SH-SY5Y (cell line): ENCODE data around the gene NAT8L.

ENCODE experiments used
- GATA2 ChIP-seq: IDR thresholded peaks from 2 replicates; pipeline ENCODE4 v1.6.1; 2011; ENCODE audit warnings: mild to moderate bottlenecking, low read depth, low read length
- GATA3 ChIP-seq: IDR thresholded peaks from 2 replicates; pipeline ENCODE4 v1.6.1; 2011; ENCODE audit warnings: low read depth, mild to moderate bottlenecking, low read length, moderate library complexity

DNA sequence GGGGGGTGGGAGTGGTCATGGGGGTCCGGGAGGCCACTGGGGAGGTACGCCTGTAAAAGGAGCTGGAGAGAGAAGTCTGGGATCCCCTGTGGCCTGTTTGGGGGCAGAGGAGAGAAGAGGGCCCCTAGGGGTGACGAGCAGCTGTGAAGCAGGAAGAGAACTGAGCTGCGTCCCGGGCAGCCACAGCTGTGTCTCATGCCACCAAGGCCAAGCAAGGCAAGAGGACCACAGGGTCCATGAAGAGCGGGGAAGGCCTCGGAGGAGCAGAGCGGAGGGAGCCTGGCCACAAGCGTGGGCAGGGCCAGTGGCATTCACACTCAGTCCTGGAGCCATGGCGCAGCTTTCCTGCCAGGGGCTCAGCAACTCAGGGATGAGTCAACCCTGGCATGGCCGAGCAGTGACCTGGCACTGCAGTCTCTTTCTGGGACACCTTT, 13.6 kb upstream of the NAT8L start:
- TF ChIP-seq GATA2: no peak
- TF ChIP-seq GATA3: no peak
